T-helper 22 cell (primary cell): ENCODE results near the gene PTK7.
A peak's percentile ranks its signal among the peaks of the same experiment; 100 is the strongest.
"Not testable (repeated sequence)": the region's sequence is repeated elsewhere in the genome, so short reads cannot be mapped to it uniquely, and the experiment has no call there.

ENCODE experiments used
- DNase-seq: peaks from one replicate; pipeline ENCODE4 v3.0.0-alpha.2; 2020; ENCODE audit warnings: low read depth

Gene PTK7

GRCh38 chr6:43075670-43076463 lies at the start of gene PTK7:
TSS of gene PTK7 (plus strand) at chr6:43076314. CDS start at chr6:43076489, 175 bp downstream.
- no peak for DNase-seq

GRCh38 chr6:43026365-43026764 lies 49.7 kb upstream of the PTK7 start:
- DNase-seq: no peak

GRCh38 chr6:43029120-43029519 lies 47.0 kb upstream of the PTK7 start:
- no peak for DNase-seq

GRCh38 chr6:43032326-43032725 lies 43.8 kb upstream of the PTK7 start:
- no peak for DNase-seq

- DNase-seq: no peak
Observed at GRCh38 chr6:43033496-43034189, 42.5 kb upstream of the PTK7 start.

- no peak for DNase-seq
Observed at GRCh38 chr6:43034190-43034525, 42.0 kb upstream of the PTK7 start.

- DNase-seq: no peak
Observed at GRCh38 chr6:43035495-43036194, 40.5 kb upstream of the PTK7 start.

GRCh38 chr6:43036712-43037111 lies 39.4 kb upstream of the PTK7 start:
- DNase-seq: no peak

- no peak for DNase-seq
Observed at GRCh38 chr6:43037197-43037596, 38.9 kb upstream of the PTK7 start.

GRCh38 chr6:43037706-43038105 lies 38.4 kb upstream of the PTK7 start:
- no peak for DNase-seq

- DNase-seq: no peak
Observed at GRCh38 chr6:43038727-43039126, 37.4 kb upstream of the PTK7 start.

- DNase-seq: no peak
Observed at GRCh38 chr6:43040542-43041257, 35.4 kb upstream of the PTK7 start.

- not testable (repeated sequence) for DNase-seq
Observed at GRCh38 chr6:43041475-43041874, 34.6 kb upstream of the PTK7 start.

GRCh38 chr6:43043310-43043709 lies 32.8 kb upstream of the PTK7 start:
- DNase-seq: no peak

GRCh38 chr6:43045371-43045930 lies 30.7 kb upstream of the PTK7 start:
- no peak for DNase-seq

GRCh38 chr6:43047998-43048397 lies 28.1 kb upstream of the PTK7 start:
- no peak for DNase-seq

GRCh38 chr6:43050981-43051380 lies 25.1 kb upstream of the PTK7 start:
- DNase-seq: no peak

GRCh38 chr6:43052225-43052841 lies 23.8 kb upstream of the PTK7 start:
- DNase-seq: no peak

GRCh38 chr6:43052842-43053544 lies 23.1 kb upstream of the PTK7 start:
- no peak for DNase-seq

GRCh38 chr6:43053545-43054205 lies 22.4 kb upstream of the PTK7 start, which contains the start of gene CUL7:
TSS of gene CUL7 (minus strand) at chr6:43053851. CDS start at chr6:43052788, 1,063 bp downstream.
- DNase-seq: peak; percentile 86
